GM21360 (cell line): ENCODE measurements around the gene AKAP13.

ENCODE experiments used
- ATAC-seq: cut with Tn5 transposase; IDR thresholded peaks from one replicate; pipeline ENCODE4 v1.9.1; 2021; ENCODE audit warnings: mild to moderate bottlenecking, moderate library complexity; ENCODE audit not compliant: unreplicated experiment

AKAP13 gene

DNA sequence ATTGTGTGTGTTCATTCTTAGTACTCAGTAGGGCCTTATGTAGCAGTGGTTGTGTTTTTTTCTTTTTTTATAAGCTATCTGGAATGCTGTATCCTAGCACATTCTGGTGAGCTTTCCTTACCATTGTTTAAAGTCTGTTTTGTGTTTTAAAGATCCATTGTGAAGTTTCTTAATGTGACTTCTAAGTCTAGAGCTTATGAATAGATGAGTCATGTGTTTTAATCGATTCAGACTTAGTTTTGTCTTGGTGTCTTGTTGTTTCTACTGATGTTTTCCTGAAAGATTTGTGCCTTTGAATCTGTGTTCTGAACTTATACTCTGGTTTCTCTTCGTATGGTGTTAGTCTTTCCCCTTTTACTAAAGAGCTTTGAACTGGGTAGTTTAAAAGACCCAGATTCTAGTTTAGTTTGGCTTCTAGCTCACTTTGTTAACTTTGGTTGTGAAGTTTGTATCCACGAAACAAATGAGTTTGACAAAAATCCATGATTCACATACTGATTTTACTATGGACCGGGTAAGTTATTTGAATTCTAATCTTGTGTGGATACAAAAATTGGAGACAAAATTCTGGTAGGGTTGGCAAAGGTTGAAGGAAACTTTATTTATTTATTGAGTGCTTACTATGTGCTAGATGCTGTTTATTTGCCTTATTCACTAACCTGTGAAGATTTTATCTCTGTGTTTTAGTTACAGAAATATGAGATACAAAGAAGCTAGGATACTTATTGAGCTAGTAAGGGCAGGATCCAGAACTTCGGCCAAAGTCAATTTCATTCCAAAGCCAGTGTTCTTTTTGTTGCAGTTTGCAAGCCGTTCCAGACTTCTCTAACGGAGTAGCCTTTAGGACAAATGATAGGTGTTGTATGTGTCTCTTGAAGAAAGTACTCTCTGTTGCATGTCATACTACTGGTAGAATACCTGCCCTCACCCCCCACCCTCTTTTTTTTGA is 24.8 kb downstream of the AKAP13 start:
- ATAC-seq = no peak

DNA sequence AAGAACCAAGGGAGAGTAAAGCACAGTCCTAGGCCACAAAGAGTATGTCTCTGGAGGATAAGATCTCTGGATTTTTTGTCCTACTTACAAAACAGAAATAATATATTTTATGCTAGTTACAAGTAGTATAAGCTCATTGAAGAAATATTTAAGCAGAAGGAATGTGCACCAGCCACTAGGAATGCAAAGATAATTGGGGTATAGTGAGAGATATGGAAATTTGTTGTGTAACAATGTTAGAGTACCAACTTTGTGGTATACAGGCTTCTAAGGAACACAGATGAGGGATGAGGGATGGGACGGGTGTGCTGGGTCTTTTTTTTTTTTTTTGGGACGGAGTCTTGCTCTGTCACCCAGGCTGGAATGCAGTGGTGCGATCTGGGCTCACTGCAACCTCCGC is 26.5 kb downstream of the AKAP13 start:
- no peak for ATAC-seq

DNA sequence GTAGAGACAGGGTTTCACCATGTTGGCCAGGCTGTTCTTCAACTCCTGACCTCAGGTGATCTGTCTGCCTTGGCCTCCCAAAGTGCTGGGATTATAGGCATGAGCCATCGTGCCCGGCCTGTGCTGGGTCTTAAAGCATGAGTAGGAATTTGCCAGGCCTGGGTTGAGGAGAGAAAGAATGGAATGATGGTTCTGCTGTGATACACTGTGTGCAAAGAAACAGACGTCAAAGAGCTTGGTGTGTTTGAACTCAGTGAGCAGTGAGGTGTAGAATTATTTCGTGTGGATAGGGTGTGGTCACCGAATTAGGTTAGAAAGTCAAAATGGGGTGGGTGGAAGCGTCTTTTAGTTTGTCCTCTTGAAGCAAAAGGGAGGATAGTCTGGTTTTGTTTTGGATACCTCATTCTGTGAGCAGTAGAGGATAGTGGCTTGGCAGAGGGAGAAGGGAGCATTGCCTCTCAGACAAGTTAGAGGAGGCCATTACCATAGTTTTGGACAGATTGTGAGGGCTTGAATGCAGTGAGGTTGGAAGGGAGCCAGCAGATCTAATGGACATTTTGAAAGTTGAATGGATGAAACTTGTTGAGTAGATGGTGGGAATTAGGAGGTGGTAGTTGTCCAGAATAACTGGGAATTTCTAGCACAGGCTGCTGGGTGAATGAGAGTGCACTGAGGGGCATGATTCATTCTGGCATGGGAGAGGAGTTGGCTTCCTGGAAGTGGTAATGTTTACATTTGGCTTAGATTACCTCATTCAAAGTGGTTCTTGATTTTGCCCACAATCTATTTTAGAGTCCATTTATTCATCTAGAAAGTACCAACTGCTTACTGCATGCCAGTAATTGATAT is 27.2 kb downstream of the AKAP13 start:
- no peak for ATAC-seq

GRCh38 chr15:85408270-85408746 is 27.9 kb downstream of the AKAP13 start:
- ATAC-seq = no peak

- no peak for ATAC-seq
Measured at GRCh38 chr15:85412066-85412465, 31.7 kb downstream of the AKAP13 start.

DNA sequence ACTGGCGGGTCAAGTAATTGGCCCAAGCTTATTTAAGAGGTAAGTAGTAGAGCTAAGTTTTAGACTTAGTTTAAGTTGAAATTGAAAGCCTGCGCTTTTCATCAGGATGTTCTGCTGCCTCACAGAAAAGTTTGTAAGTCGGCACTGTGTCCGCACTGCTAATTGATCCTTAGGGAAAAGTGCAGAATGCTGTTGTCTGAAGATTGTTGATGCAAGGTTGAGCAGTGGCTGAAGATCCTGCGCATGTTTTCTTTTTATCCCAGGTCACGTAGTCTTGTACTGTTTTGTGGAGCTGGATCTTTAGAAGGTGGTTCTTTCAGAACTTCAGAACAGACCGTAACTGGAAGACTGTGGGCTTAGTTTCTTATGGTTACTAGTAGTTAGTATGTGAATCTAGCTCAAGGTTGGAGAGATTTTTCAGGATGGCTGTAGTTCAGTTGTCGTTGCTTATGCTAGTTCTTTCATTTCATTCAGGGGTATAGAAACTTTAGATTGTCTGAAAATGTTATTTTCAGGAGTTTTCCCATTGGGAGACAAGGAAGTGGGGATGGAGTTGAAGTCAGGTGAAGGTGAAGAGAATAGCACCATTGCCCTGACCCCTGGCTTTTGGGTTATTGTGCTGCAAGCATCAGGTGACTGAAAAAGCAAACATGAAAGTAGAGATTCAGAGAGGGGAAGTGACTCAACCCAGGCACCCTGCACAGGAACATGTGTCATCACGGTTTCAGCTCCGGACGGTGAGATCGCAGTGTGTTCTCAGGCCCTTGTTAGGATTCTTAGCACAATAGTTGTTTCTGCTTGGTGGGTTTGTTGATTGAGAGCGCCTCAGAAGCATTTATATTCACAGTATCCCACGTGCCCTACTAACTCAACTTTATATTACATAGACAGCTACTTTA is 32.8 kb downstream of the AKAP13 start:
- peak; percentile 95 for ATAC-seq

DNA sequence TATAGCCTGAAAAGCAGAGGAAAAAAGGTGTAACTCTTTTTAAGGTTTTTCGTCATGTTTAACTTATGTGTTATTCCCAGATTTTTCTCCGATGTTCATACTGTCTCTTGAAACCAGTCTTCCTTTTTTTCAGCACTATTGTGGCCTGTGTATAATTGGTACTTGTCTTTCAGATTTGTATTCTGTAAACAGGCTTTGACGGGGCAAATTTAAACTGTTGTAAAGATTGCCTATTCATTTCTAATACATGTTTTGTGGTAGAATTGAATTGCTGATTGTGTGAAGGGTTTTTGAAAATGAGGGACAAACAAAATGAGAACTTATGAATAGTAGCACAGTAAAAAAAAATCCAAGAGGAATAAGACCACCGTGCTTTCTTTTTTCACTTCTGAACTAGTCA is 33.6 kb downstream of the AKAP13 start:
- no peak for ATAC-seq

DNA sequence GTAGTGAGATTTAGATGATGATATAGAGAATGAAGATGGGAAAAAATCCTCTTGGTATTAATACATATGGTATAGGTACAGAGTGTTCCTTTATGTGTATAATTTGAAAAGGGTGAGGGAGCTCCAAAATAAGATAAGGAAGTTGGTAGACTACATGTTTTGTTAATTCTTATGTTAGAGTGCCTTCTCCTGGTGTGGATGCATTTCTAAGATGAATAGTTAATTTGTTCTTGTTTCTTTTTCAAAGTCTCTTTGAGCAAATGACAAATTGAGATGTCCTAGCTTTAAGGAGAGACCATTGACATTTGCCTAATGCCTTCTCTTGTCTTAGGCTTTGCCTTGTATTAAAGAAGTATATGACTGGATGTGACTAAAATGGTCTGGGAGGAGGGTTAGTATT is 34.1 kb downstream of the AKAP13 start:
- ATAC-seq = no peak

GRCh38 chr15:85414991-85415390 is 34.6 kb downstream of the AKAP13 start:
- no peak for ATAC-seq

- ATAC-seq = no peak
Measured at GRCh38 chr15:85415783-85416182, 35.4 kb downstream of the AKAP13 start.

GRCh38 chr15:85417276-85417675 is 36.9 kb downstream of the AKAP13 start:
- ATAC-seq = no peak

DNA sequence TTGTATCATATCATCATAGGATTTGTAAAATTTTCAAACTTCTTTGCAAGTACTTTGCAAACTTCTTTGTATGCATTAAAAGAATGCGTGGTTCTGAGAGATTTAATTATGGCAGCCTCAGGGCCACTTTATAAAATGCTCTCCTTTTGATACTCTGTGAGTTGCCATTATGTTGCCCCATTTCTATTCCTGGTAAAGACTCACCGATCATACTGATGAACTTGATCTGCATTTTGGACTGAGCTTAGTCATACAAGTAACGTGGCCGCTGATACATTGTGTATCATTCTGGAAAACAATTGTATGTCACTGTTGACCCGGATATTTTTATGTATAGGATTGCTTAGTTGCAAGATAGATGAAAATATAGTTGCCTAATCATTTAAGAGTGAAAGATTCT is 38.8 kb downstream of the AKAP13 start:
- no peak for ATAC-seq

DNA sequence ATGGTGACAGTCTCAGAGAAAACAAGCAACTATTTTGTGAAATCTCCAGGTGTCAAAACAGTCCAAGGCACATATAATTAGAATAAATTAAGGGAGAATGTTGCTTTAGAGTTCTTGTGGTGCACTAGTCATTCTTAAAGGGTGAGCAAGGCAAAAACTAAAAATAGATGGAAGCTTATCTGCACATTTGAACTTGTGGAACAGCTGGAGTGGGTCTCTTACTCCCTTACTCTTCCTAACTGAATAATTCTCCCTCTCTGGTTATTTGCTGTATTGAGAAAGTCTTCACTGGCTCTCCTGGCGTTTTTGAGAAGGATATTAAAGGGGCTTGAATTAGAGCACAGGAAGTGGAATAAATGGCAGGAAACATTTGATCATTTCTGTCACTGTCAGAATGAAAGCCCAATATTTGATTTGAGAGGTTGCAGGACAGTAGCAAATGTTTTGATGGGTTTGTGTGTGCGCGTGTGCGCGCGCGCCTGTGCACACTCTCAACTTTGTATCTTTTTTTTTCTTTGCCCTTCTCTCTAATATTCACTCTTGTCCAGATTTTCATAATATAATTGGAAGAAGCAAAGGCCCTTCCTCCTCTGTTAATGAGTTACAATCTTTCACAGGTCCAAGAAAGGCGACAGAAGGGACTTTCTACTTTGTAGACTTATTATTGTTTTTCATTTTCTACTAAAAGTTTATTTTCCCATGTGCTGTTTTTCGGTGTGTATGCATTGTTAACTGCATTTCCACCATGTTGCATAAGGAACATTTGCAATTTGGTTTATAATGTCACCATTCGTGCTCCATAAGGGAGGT is 40.9 kb downstream of the AKAP13 start:
- ATAC-seq = no peak

DNA sequence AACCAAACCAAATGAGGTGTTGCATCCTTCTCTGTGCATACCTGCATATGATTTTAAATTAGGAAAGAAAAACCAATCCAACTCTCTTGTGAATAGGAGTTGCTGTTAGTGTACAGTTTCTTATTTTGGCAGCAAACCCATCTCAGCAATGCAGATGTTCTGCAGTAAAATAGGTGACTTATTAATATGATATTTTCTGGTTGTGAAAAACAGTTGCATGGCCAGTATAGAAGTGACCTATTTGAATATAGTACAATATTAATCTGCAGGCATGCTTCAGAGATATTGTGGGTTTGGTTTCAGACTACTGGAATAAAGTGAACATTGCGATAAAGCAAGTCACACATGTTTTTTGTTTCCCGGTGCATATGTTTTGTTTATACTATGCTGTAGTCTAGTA is 42.2 kb downstream of the AKAP13 start:
- ATAC-seq = no peak

DNA sequence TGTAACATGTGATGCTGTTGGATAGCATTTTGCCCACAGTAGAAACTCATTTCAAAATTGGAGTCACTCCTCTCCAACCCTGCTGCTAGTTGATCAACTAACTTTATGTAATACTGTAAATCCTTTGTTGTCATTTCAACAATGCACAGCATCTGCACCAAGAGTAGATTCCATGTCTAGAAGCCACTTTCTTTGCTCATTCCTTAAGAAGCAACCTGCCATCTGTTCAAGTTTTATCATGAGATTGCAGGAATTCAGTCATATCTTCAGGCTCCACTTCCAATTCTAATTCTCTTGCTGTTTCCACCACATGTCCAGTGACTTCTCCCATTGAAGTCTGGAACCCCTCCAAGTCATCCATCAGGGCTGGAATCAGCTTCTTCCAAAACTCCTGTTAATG is 42.9 kb downstream of the AKAP13 start:
- no peak for ATAC-seq

DNA sequence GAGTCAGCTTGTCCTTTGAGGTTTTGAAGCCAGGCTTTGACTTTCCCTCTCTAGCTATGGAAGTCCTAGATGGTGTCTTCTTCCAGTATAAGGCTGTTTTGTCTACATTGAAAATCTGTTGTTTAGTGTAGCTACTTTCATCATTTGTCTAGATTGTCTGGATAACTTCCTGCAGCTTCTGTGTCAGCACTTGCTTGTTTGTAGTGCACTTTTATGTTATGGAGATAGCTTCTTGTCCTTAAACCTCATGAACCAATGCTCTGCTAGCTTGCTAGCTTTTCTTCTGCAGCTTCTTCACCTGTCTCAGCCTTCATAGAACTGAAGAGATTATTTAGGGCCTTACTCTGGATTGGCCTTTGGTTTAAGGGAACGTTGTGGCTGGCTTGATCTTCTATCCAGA is 43.8 kb downstream of the AKAP13 start:
- ATAC-seq = no peak

DNA sequence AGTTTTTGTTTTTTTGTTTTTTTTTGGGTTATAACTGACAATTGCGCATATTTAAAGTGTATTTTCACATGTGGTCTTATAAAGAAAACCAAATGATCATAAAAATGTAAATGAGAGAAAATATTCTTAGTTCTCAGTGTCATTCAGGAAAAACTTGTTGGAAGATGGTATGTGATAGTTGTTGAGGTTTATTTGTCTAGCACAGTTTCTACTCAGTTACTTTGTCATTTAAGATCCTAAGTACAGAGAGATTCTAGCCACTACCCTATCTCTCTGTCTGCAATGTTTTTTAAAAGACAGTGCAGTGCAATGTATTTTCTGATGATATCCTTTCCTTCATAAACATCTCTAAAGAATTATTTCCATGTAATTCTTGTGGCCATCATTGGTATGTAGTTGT is 46.1 kb downstream of the AKAP13 start:
- ATAC-seq = no peak

- no peak for ATAC-seq
Measured at GRCh38 chr15:85427286-85428028, 47.1 kb downstream of the AKAP13 start.

- ATAC-seq = no peak
Measured at GRCh38 chr15:85429522-85429921, 49.1 kb downstream of the AKAP13 start.
